SK-N-SH treated with all-trans-retinoic acid at 6 μM for 48 hours (cell line): ENCODE data around the gene GAPVD1.

Source experiments
- ATAC-seq: fragments of 200-7000 bp; cut with Tn5 transposase; 3 replicates; pipeline ENCODE4 v1.9.1; 2020; ENCODE audit warnings: mild to moderate bottlenecking, moderate library complexity
- ARNTL ChIP-seq: fragments of 450-650 bp; formaldehyde crosslinking; IDR thresholded peaks from 2 replicates; pipeline ENCODE4 v1.5.0; 2020; ENCODE audit warnings: low read depth, mild to moderate bottlenecking, moderate library complexity, borderline replicate concordance
- BACH2 ChIP-seq: fragments of 250-450 bp; sonication (Bioruptor Pico); IDR thresholded peaks from 2 replicates; pipeline ENCODE4 v1.9.0; 2021; ENCODE audit warnings: mild to moderate bottlenecking, borderline replicate concordance
- CREB5 ChIP-seq: fragments of 250-450 bp; sonication (Bioruptor Pico); IDR thresholded peaks from 2 replicates; pipeline ENCODE4 v1.5.1; 2020; ENCODE audit warnings: low read depth, mild to moderate bottlenecking, moderate library complexity
- CSDC2 ChIP-seq: fragments of 250-450 bp; sonication (Bioruptor Pico); IDR thresholded peaks from 2 replicates; pipeline ENCODE4 v1.5.0; 2020; ENCODE audit warnings: mild to moderate bottlenecking, moderate library complexity
- ESRRG ChIP-seq: fragments of 250-450 bp; sonication (Bioruptor Pico); IDR thresholded peaks from 2 replicates; pipeline ENCODE4 v1.6.1; 2021; ENCODE audit warnings: mild to moderate bottlenecking
- ISL1 ChIP-seq: fragments of 250-450 bp; sonication (Bioruptor Pico); IDR thresholded peaks from 2 replicates; pipeline ENCODE4 v2.1.2; 2022; ENCODE audit warnings: mild to moderate bottlenecking, moderate library complexity
- OSR1 ChIP-seq: fragments of 250-450 bp; sonication (Bioruptor Pico); IDR thresholded peaks from 2 replicates; pipeline ENCODE4 v1.8.0; 2022; ENCODE audit warnings: moderate library complexity, mild to moderate bottlenecking, inconsistent platforms
- PATZ1 ChIP-seq: fragments of 250-450 bp; sonication (Bioruptor Pico); IDR thresholded peaks from 2 replicates; pipeline ENCODE4 v1.8.0; 2020; ENCODE audit warnings: mild to moderate bottlenecking, moderate library complexity, borderline replicate concordance
- PPARA ChIP-seq: fragments of 250-450 bp; sonication (Bioruptor Pico); IDR thresholded peaks from 2 replicates; pipeline ENCODE4 v1.5.0; 2020; ENCODE audit warnings: mild to moderate bottlenecking, borderline replicate concordance
- RARB ChIP-seq: fragments of 250-450 bp; sonication (Bioruptor Pico); IDR thresholded peaks from 2 replicates; pipeline ENCODE4 v1.8.0; 2021; ENCODE audit warnings: mild to moderate bottlenecking, moderate library complexity
- SNAI2 ChIP-seq: fragments of 250-450 bp; sonication (Bioruptor Pico); IDR thresholded peaks from 2 replicates; pipeline ENCODE4 v1.5.0; 2020; ENCODE audit warnings: mild to moderate bottlenecking, moderate library complexity
- TCF4 ChIP-seq: fragments of 250-450 bp; sonication (Bioruptor Pico); IDR thresholded peaks from 2 replicates; pipeline ENCODE4 v1.8.0; 2021; ENCODE audit warnings: mild to moderate bottlenecking, moderate library complexity, borderline replicate concordance
- TOX ChIP-seq: fragments of 250-450 bp; sonication (Bioruptor Pico); IDR thresholded peaks from 2 replicates; pipeline ENCODE4 v1.8.0; 2021; ENCODE audit warnings: mild to moderate bottlenecking, moderate library complexity, borderline replicate concordance
- ZC3H10 ChIP-seq: fragments of 250-450 bp; sonication (Bioruptor Pico); IDR thresholded peaks from 2 replicates; pipeline ENCODE4 v1.5.1; 2021; ENCODE audit warnings: mild to moderate bottlenecking, moderate library complexity
- ZFP3 ChIP-seq: fragments of 250-450 bp; sonication (Bioruptor Pico); IDR thresholded peaks from 2 replicates; pipeline ENCODE4 v1.5.0; 2020; ENCODE audit warnings: mild to moderate bottlenecking, moderate library complexity
- ZFP30 ChIP-seq: fragments of 450-650 bp; formaldehyde crosslinking; IDR thresholded peaks from 2 replicates; pipeline ENCODE4 v1.5.0; 2022; ENCODE audit warnings: mild to moderate bottlenecking, moderate library complexity
- ZNF565 ChIP-seq: fragments of 450-650 bp; formaldehyde crosslinking; conservative IDR thresholded peaks from 2 replicates; pipeline ENCODE4 v1.5.0; 2020; ENCODE audit warnings: low read depth, mild to moderate bottlenecking, moderate library complexity
- ZNF70 ChIP-seq: fragments of 450-650 bp; formaldehyde crosslinking; IDR thresholded peaks from 2 replicates; pipeline ENCODE4 v1.5.0; 2020; ENCODE audit warnings: mild to moderate bottlenecking, moderate library complexity
- ZNF8 ChIP-seq: fragments of 450-650 bp; formaldehyde crosslinking; IDR thresholded peaks from 2 replicates; pipeline ENCODE4 v1.5.0; 2020; ENCODE audit warnings: mild to moderate bottlenecking, moderate library complexity
- TF ChIP-seq, protein P1 (sequence below): fragments of 250-450 bp; sonication (Bioruptor Pico); IDR thresholded peaks from 2 replicates; pipeline ENCODE4 v1.8.0; 2021; ENCODE audit warnings: low read depth, mild to moderate bottlenecking, moderate library complexity, borderline replicate concordance

The GAPVD1 gene

DNA sequence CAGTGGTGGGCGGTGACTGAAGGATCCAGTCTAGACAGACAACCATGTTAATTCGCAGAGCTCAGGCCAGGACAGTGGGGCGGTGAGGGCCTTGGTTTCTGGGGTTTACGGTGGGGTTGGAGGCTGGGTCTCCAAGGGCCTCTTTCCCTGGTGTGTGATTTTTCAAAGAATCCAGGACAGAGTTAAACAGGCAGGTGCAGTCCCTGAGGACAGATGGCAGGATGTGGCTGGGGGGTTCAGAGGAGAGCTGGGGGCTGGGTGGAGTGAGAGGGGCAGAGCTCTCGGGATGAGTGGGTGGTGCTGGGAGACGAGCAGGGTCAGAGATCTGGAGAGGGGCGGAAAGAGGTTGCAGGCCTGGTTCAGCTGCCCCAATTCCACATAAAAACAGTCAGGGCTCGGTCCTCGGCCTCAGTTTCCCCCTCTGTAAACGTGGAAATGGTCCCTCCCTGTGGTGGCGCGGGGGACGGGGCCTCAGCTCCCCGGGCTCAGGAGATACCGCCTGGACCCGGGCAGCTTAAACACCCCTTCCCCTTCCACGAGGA lies 145.9 kb downstream of the GAPVD1 start:
- no peak for TF ChIP-seq ARNTL
- no peak for TF ChIP-seq PATZ1 (CRISPR knock-in tag)
- TF ChIP-seq ZNF8 (CRISPR knock-in tag), result no peak
- no peak for TF ChIP-seq ZC3H10 (CRISPR knock-in tag)
- TF ChIP-seq ZFP30 (CRISPR knock-in tag), result no peak
- no peak for TF ChIP-seq ZNF70 (CRISPR knock-in tag)
- TF ChIP-seq SNAI2, result no peak
- no peak for TF ChIP-seq PPARA (CRISPR knock-in tag)
- no peak for TF ChIP-seq ZFP3 (CRISPR knock-in tag)
- no peak for TF ChIP-seq TOX (CRISPR knock-in tag)
- no peak for TF ChIP-seq CREB5 (CRISPR knock-in tag)
- peak; percentile 42 for ATAC-seq

GRCh38 chr9:125407974-125408900 lies 146.6 kb downstream of the GAPVD1 start:
- peak; percentile 94 for ATAC-seq
- TF ChIP-seq SNAI2 (no peak), ZNF8 (CRISPR knock-in tag) (no peak), CREB5 (CRISPR knock-in tag) (no peak), ZFP3 (CRISPR knock-in tag) (no peak), OSR1 (CRISPR knock-in tag) (no peak), TCF4 (CRISPR knock-in tag) (no peak), TOX (CRISPR knock-in tag) (no peak), ESRRG (CRISPR knock-in tag) (no peak), BACH2 (no peak), ZFP30 (CRISPR knock-in tag) (no peak)

- ATAC-seq, result no peak
Observed at GRCh38 chr9:125409217-125409636, 147.6 kb downstream of the GAPVD1 start.

More at GRCh38 chr9:125409217-125409636, 147.6 kb downstream of the GAPVD1 start:
- TF ChIP-seq ESRRG (CRISPR knock-in tag), result no peak
- no peak for TF ChIP-seq ISL1 (CRISPR knock-in tag)
- TF ChIP-seq ZNF565 (CRISPR knock-in tag), result no peak
- TF ChIP-seq, protein P1, sequence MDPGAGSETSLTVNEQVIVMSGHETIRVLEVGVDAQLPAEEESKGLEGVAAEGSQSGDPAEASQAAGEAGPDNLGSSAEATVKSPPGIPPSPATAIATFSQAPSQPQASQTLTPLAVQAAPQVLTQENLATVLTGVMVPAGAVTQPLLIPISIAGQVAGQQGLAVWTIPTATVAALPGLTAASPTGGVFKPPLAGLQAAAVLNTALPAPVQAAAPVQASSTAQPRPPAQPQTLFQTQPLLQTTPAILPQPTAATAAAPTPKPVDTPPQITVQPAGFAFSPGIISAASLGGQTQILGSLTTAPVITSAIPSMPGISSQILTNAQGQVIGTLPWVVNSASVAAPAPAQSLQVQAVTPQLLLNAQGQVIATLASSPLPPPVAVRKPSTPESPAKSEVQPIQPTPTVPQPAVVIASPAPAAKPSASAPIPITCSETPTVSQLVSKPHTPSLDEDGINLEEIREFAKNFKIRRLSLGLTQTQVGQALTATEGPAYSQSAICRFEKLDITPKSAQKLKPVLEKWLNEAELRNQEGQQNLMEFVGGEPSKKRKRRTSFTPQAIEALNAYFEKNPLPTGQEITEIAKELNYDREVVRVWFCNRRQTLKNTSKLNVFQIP, result no peak
- no peak for TF ChIP-seq SNAI2
- TF ChIP-seq PATZ1 (CRISPR knock-in tag), result no peak
- no peak for TF ChIP-seq ZC3H10 (CRISPR knock-in tag)
- no peak for TF ChIP-seq ZNF8 (CRISPR knock-in tag)
- no peak for TF ChIP-seq RARB (CRISPR knock-in tag)
- no peak for TF ChIP-seq OSR1 (CRISPR knock-in tag)
- no peak for TF ChIP-seq ZNF70 (CRISPR knock-in tag)
- TF ChIP-seq CSDC2 (CRISPR knock-in tag), result no peak
- TF ChIP-seq, all 23 proteins: peak for 0
